ENCODE measurements around the gene PFDN2.
A peak's percentile ranks its signal among the peaks of the same experiment; 100 is the strongest.

The PFDN2 gene

GRCh38 chr1:161096530-161096929 lies 21.3 kb downstream of the PFDN2 start:
- TF ChIP-seq CTCF (IDR thresholded peaks at IDR 0.05; ENCODE audit: extremely low read depth, missing control alignments): no peak
- DNase-seq (ENCODE audit: low spot score): no peak

GRCh38 chr1:161096015-161096414 lies 21.8 kb downstream of the PFDN2 start:
- no peak for TF ChIP-seq CTCF (IDR thresholded peaks at IDR 0.05; ENCODE audit: extremely low read depth, missing control alignments)

GRCh38 chr1:161095230-161095629 lies 22.6 kb downstream of the PFDN2 start:
- no peak for TF ChIP-seq CTCF (IDR thresholded peaks at IDR 0.05; ENCODE audit: extremely low read depth, missing control alignments)
- DNase-seq (ENCODE audit: low spot score): no peak

More at GRCh38 chr1:161096015-161096414, 21.8 kb downstream of the PFDN2 start:
- DNase-seq (ENCODE audit: low spot score): peak; percentile 80

- DNase-seq (ENCODE audit: low spot score): no peak
Measured at GRCh38 chr1:161094481-161094880, 23.4 kb downstream of the PFDN2 start.

GRCh38 chr1:161092621-161093028 lies 25.2 kb downstream of the PFDN2 start:
- DNase-seq (ENCODE audit: low spot score): peak; percentile 68
- TF ChIP-seq CTCF (IDR thresholded peaks at IDR 0.05; ENCODE audit: extremely low read depth, missing control alignments): no peak

More at GRCh38 chr1:161094481-161094880, 23.4 kb downstream of the PFDN2 start:
- TF ChIP-seq CTCF (IDR thresholded peaks at IDR 0.05; ENCODE audit: extremely low read depth, missing control alignments): no peak

- no peak for TF ChIP-seq CTCF (IDR thresholded peaks at IDR 0.05; ENCODE audit: extremely low read depth, missing control alignments)
Measured at GRCh38 chr1:161091796-161092507, 25.9 kb downstream of the PFDN2 start.

GRCh38 chr1:161091093-161091492 lies 26.7 kb downstream of the PFDN2 start:
- TF ChIP-seq CTCF (IDR thresholded peaks at IDR 0.05; ENCODE audit: extremely low read depth, missing control alignments): no peak
- DNase-seq (ENCODE audit: low spot score): no peak

More at GRCh38 chr1:161091796-161092507, 25.9 kb downstream of the PFDN2 start:
- DNase-seq (ENCODE audit: low spot score): no peak

Measured in GM20000 (cell line).